GM12878 (cell line): ENCODE results near the gene SLC25A13.

Source experiments
- ATF3 ChIP-seq: IDR thresholded peaks from 2 replicates; pipeline ENCODE4 v1.6.1; 2011; ENCODE audit warnings: low read depth, mild to moderate bottlenecking, low read length, moderate library complexity, borderline replicate concordance; ENCODE audit errors: extremely low read depth
- CHD1 ChIP-seq: IDR thresholded peaks from 2 replicates; pipeline ENCODE4 v1.6.1; 2012; ENCODE audit warnings: low read depth, low read length, improper control_type of control experiment
- FOXM1 ChIP-seq: IDR thresholded peaks from 2 replicates; pipeline ENCODE4 v1.6.1; 2012; ENCODE audit warnings: low read depth, mild to moderate bottlenecking, inconsistent platforms, low read length, moderate library complexity
- GATAD2B ChIP-seq: fragments of 450-650 bp; conservative IDR thresholded peaks from 2 replicates; pipeline ENCODE4 v1.6.1; 2017; ENCODE audit warnings: low read depth, mild to moderate bottlenecking, moderate library complexity
- IKZF2 ChIP-seq, 2 experiments: fragments of 450-650 bp; IDR thresholded peaks; 2 replicates each; pipeline ENCODE4 v1.6.1; 2017; ENCODE audit warnings: mild to moderate bottlenecking in 2 of 2, moderate library complexity in 2 of 2
- MYC ChIP-seq: IDR thresholded peaks from 2 replicates; pipeline ENCODE4 v1.6.1; 2011; ENCODE audit warnings: mild to moderate bottlenecking, low read length, moderate library complexity, inconsistent platforms; ENCODE audit not compliant: insufficient read depth, insufficient replicate concordance, insufficient read length, severe bottlenecking
- NFYB ChIP-seq: IDR thresholded peaks from 2 replicates; pipeline ENCODE4 v1.6.1; 2011; ENCODE audit warnings: low read depth, mild to moderate bottlenecking, low read length, improper control_type of control experiment, moderate library complexity; ENCODE audit not compliant: insufficient read depth
- NR2C2 ChIP-seq: IDR thresholded peaks from 2 replicates; pipeline ENCODE4 v1.6.1; 2011; ENCODE audit warnings: borderline replicate concordance, low read depth; ENCODE audit not compliant: control insufficient read depth, insufficient read length
- SIX5 ChIP-seq: IDR thresholded peaks from 2 replicates; pipeline ENCODE4 v1.6.1; 2011; ENCODE audit warnings: mild to moderate bottlenecking, low read depth, low read length, moderate library complexity; ENCODE audit not compliant: severe bottlenecking
- ZZZ3 ChIP-seq: IDR thresholded peaks from 2 replicates; pipeline ENCODE4 v1.6.1; 2011; ENCODE audit warnings: low read depth; ENCODE audit not compliant: control insufficient read depth, insufficient read length
- TF ChIP-seq, protein P1 (sequence below), 3 experiments: IDR thresholded peaks in 2 of 3; conservative IDR thresholded peaks in 1 of 3; 2 replicates each; pipeline ENCODE4 v1.5.1; 2011; ENCODE audit warnings: low read depth in 3 of 3, low read length in 3 of 3, mild to moderate bottlenecking in 3 of 3, control low read depth in 2 of 3, moderate library complexity in 2 of 3, inconsistent platforms in 1 of 3, mixed read lengths in 1 of 3; ENCODE audit not compliant: control insufficient read depth in 2 of 3, insufficient read depth in 1 of 3; ENCODE audit errors: extremely low read depth in 1 of 3
- TF ChIP-seq, protein P2 (sequence below): fragments of 450-650 bp; formaldehyde crosslinking; IDR thresholded peaks from 2 replicates; pipeline ENCODE4 v1.5.0; 2022; ENCODE audit warnings: mild to moderate bottlenecking, missing genetic modification characterization

GRCh38 chr7:96319439-96319838 is 2.5 kb downstream of the SLC25A13 start:
- TF ChIP-seq IKZF2 (IDR thresholded peaks at IDR 0.05) (no peak), ZZZ3 (no peak), FOXM1 (no peak), NFYB (no peak), NR2C2 (no peak), CHD1 (no peak), SIX5 (no peak), ATF3 (no peak), MYC (no peak), GATAD2B (no peak)
- TF ChIP-seq, protein P1, sequence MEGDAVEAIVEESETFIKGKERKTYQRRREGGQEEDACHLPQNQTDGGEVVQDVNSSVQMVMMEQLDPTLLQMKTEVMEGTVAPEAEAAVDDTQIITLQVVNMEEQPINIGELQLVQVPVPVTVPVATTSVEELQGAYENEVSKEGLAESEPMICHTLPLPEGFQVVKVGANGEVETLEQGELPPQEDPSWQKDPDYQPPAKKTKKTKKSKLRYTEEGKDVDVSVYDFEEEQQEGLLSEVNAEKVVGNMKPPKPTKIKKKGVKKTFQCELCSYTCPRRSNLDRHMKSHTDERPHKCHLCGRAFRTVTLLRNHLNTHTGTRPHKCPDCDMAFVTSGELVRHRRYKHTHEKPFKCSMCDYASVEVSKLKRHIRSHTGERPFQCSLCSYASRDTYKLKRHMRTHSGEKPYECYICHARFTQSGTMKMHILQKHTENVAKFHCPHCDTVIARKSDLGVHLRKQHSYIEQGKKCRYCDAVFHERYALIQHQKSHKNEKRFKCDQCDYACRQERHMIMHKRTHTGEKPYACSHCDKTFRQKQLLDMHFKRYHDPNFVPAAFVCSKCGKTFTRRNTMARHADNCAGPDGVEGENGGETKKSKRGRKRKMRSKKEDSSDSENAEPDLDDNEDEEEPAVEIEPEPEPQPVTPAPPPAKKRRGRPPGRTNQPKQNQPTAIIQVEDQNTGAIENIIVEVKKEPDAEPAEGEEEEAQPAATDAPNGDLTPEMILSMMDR (IDR thresholded peaks at IDR 0.05 in 2 of 3, conservative IDR thresholded peaks at IDR 0.05 in 1 of 3; ENCODE audit: control insufficient read depth in 2 of 3, extremely low read depth in 1 of 3, insufficient read depth in 1 of 3, low read depth in 3 of 3, low read length in 3 of 3) = no peak
- TF ChIP-seq, protein P2, sequence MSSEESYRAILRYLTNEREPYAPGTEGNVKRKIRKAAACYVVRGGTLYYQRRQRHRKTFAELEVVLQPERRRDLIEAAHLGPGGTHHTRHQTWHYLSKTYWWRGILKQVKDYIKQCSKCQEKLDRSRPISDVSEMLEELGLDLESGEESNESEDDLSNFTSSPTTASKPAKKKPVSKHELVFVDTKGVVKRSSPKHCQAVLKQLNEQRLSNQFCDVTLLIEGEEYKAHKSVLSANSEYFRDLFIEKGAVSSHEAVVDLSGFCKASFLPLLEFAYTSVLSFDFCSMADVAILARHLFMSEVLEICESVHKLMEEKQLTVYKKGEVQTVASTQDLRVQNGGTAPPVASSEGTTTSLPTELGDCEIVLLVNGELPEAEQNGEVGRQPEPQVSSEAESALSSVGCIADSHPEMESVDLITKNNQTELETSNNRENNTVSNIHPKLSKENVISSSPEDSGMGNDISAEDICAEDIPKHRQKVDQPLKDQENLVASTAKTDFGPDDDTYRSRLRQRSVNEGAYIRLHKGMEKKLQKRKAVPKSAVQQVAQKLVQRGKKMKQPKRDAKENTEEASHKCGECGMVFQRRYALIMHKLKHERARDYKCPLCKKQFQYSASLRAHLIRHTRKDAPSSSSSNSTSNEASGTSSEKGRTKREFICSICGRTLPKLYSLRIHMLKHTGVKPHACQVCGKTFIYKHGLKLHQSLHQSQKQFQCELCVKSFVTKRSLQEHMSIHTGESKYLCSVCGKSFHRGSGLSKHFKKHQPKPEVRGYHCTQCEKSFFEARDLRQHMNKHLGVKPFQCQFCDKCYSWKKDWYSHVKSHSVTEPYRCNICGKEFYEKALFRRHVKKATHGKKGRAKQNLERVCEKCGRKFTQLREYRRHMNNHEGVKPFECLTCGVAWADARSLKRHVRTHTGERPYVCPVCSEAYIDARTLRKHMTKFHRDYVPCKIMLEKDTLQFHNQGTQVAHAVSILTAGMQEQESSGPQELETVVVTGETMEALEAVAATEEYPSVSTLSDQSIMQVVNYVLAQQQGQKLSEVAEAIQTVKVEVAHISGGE = no peak
